Liver (tissue), 9 donors: ENCODE measurements around the gene COL21A1. TPM values are rescaled to one million over a fixed set of nuclear protein-coding genes. Genes with fewer than 3 reads are reported as not detected.

Source experiments
- DNase-seq: peaks from one replicate; pipeline ENCODE4 v3.0.0-alpha.2; 2017; ENCODE audit warnings: low spot score
- H3K27ac ChIP-seq, 2 donors: one replicate each; pipeline ENCODE4 v1.7.0; 2013; ENCODE audit warnings: inconsistent platforms in 2 of 2, low read length in 2 of 2, control low read depth in 1 of 2, low read depth in 1 of 2, mild to moderate bottlenecking in 1 of 2
- H3K27me3 ChIP-seq, 4 donors: one replicate each; pipeline versions ENCODE4 v1.6.1 to v1.7.0; 2013; ENCODE audit warnings: low read length in 3 of 4, inconsistent platforms in 1 of 4, mild to moderate bottlenecking in 1 of 4, moderate library complexity in 1 of 4; ENCODE audit not compliant: control insufficient read depth in 4 of 4, insufficient read depth in 4 of 4
- H3K36me3 ChIP-seq, 4 donors: one replicate each; pipeline versions ENCODE4 v1.6.1 to v1.7.0; 2013; ENCODE audit warnings: low read length in 3 of 4, mild to moderate bottlenecking in 3 of 4, low read depth in 1 of 4, moderate library complexity in 1 of 4; ENCODE audit not compliant: control insufficient read depth in 4 of 4, insufficient read depth in 3 of 4
- H3K4me1 ChIP-seq, 4 donors: one replicate each; pipeline versions ENCODE4 v1.6.1 to v1.7.0; 2013; ENCODE audit warnings: low read length in 3 of 4, mild to moderate bottlenecking in 3 of 4, moderate library complexity in 1 of 4; ENCODE audit not compliant: control insufficient read depth in 4 of 4, insufficient read depth in 4 of 4
- H3K4me3 ChIP-seq, 3 donors: one replicate each; pipeline versions ENCODE4 v1.6.1 to v1.7.0; 2013; ENCODE audit warnings: low read length in 3 of 3, control low read depth in 1 of 3, low read depth in 1 of 3, mild to moderate bottlenecking in 1 of 3
- H3K9ac ChIP-seq, 2 donors: one replicate each; pipeline ENCODE4 v1.7.0; 2013; ENCODE audit warnings: low read length in 2 of 2, mild to moderate bottlenecking in 2 of 2, moderate library complexity in 2 of 2, control low read depth in 1 of 2, low read depth in 1 of 2
- H3K9me3 ChIP-seq, 4 donors: one replicate each; pipeline versions ENCODE4 v1.6.1 to v1.7.0; 2013; ENCODE audit warnings: low read length in 3 of 4; ENCODE audit not compliant: control insufficient read depth in 4 of 4
- CTCF ChIP-seq: fragments of 150-350 bp; IDR thresholded peaks from 2 replicates; pipeline ENCODE4 v1.5.1; 2017; ENCODE audit warnings: improper control_type of control experiment, low read depth, low read length; ENCODE audit not compliant: missing input control
- EGR1 ChIP-seq, 2 donors: IDR thresholded peaks; 2 replicates each; pipeline ENCODE4 v1.6.1; 2016 to 2018; ENCODE audit warnings: antibody characterized with exemption in 2 of 2, low read depth in 2 of 2
- FOXA1 ChIP-seq: IDR thresholded peaks from 2 replicates; pipeline ENCODE4 v1.6.1; 2016; ENCODE audit warnings: antibody characterized with exemption
- FOXA2 ChIP-seq: IDR thresholded peaks from 2 replicates; pipeline ENCODE4 v1.6.1; 2016; ENCODE audit warnings: antibody characterized with exemption
- GABPA ChIP-seq, 2 donors: IDR thresholded peaks in 1 of 2; conservative IDR thresholded peaks in 1 of 2; 2 replicates each; pipeline ENCODE4 v1.6.1; 2016; ENCODE audit warnings: antibody characterized with exemption in 2 of 2, mild to moderate bottlenecking in 1 of 2, moderate library complexity in 1 of 2
- HNF4G ChIP-seq: IDR thresholded peaks from 2 replicates; pipeline ENCODE4 v1.6.1; 2016; ENCODE audit warnings: antibody characterized with exemption
- JUND ChIP-seq, 2 donors: IDR thresholded peaks; 2 replicates each; pipeline ENCODE4 v1.6.1; 2016; ENCODE audit warnings: antibody characterized with exemption in 2 of 2
- MAX ChIP-seq: IDR thresholded peaks from 2 replicates; pipeline ENCODE4 v1.6.1; 2016; ENCODE audit warnings: antibody characterized with exemption
- NR2F2 ChIP-seq: IDR thresholded peaks from 2 replicates; pipeline ENCODE4 v1.6.1; 2016; ENCODE audit warnings: antibody characterized with exemption
- RAD21 ChIP-seq, 2 donors: IDR thresholded peaks; 2 replicates each; pipeline ENCODE4 v1.6.1; 2016; ENCODE audit warnings: antibody characterized with exemption in 2 of 2, mild to moderate bottlenecking in 2 of 2
- REST ChIP-seq: IDR thresholded peaks from 2 replicates; pipeline ENCODE4 v1.6.1; 2016; ENCODE audit warnings: antibody characterized with exemption, mild to moderate bottlenecking
- RXRA ChIP-seq, 2 donors: IDR thresholded peaks; 2 replicates each; pipeline ENCODE4 v1.6.1; 2017 to 2018; ENCODE audit warnings: antibody characterized with exemption in 2 of 2, mild to moderate bottlenecking in 1 of 2
- SP1 ChIP-seq: IDR thresholded peaks from 2 replicates; pipeline ENCODE4 v1.6.1; 2018; ENCODE audit warnings: antibody characterized with exemption, mild to moderate bottlenecking
- TAF1 ChIP-seq: conservative IDR thresholded peaks from 2 replicates; pipeline ENCODE4 v1.6.1; 2016; ENCODE audit warnings: antibody characterized with exemption, mild to moderate bottlenecking
- YY1 ChIP-seq: IDR thresholded peaks from 2 replicates; pipeline ENCODE4 v1.6.1; 2016; ENCODE audit warnings: antibody characterized with exemption, mild to moderate bottlenecking
- WGBS: extraction: QIAGEN DNeasy Blood & Tissue Kit; methylation state at CpG from one replicate; pipeline ENCODE4 v1.1.7; 2013; 5-methylcytosine and 5-hydroxymethylcytosine counted together
- polyA plus RNA-seq, 2 donors: library from polyadenylated mRNA; stranded (reverse) in 1 of 2; unstranded in 1 of 2; fragments of 200-250 nt in 1 of 2; fragments of >200 nt in 1 of 2; fragmentation: Nextera tagmentation in 1 of 2; extraction: Ambion mirVana in 1 of 2; gene quantifications; one replicate each; pipeline versions ENCODE4 v1.2.1 to v1.2.3, GENCODE V29; 2013 to 2015
- total RNA-seq, 2 donors: library from RNA; depleted of rRNA; stranded (reverse); fragments of >200 nt; gene quantifications; one replicate each; pipeline ENCODE4 v1.2.3, GENCODE V29; 2014
- TF ChIP-seq, protein P1 (sequence below): IDR thresholded peaks from 2 replicates; pipeline ENCODE4 v1.6.1; 2016; ENCODE audit warnings: antibody characterized with exemption
- donor health status: healthy.
- donor health status: healthy.
- donor health status: healthy.
- donor health status: healthy.
- donor health status: healthy.

COL21A1 gene
- total and polyA plus RNA-seq, 4 donors, result 0.48 to 1.3 (median 0.52) TPM

DNA sequence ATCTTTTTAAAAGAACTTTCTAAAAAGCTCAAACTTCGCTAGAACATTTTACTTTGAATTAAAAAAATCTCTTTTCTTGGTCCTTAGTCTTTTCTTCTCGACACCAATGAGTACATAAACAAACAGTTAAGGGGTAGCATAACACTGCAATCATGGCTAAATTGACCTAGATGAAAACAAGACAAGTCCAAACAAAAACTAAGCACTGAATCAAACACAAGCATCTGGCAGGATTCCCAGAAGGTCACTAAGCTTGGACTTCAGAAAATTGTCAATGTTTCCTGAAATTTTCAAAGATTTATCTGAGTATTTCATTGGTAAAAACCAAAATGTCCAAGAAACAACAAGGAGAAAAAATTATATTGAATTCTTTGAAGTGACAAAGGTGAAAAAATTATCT, 5.0 kb downstream of the COL21A1 start:
- no peak overlapping the region for H3K27ac ChIP-seq
- no peak for DNase-seq
- H3K9me3 ChIP-seq, result no peaks in the 10 kb centered on the region
- H3K9ac ChIP-seq, result no peak overlapping the region
- no peaks in the 10 kb centered on the region for H3K27me3 ChIP-seq
- no peaks in the 10 kb centered on the region for H3K36me3 ChIP-seq
- 27% methylated on average over 2 of the region's 2 CpGs for WGBS
- H3K4me3 ChIP-seq, result no peak overlapping the region
- H3K4me1 ChIP-seq, result peaks cover 0 to 22% (median 7%) of the 10 kb centered on the region in 4 donors
- TF ChIP-seq, protein P1, sequence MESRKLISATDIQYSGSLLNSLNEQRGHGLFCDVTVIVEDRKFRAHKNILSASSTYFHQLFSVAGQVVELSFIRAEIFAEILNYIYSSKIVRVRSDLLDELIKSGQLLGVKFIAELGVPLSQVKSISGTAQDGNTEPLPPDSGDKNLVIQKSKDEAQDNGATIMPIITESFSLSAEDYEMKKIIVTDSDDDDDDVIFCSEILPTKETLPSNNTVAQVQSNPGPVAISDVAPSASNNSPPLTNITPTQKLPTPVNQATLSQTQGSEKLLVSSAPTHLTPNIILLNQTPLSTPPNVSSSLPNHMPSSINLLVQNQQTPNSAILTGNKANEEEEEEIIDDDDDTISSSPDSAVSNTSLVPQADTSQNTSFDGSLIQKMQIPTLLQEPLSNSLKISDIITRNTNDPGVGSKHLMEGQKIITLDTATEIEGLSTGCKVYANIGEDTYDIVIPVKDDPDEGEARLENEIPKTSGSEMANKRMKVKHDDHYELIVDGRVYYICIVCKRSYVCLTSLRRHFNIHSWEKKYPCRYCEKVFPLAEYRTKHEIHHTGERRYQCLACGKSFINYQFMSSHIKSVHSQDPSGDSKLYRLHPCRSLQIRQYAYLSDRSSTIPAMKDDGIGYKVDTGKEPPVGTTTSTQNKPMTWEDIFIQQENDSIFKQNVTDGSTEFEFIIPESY, result no peak
- TF ChIP-seq FOXA1 (no peak), EGR1 (IDR thresholded peaks at IDR 0.05; ENCODE audit: low read depth in 2 of 2) (no peak), GABPA (IDR thresholded peaks at IDR 0.05 in 1 of 2, conservative IDR thresholded peaks at IDR 0.05 in 1 of 2) (no peak), TAF1 (no peak), HNF4G (no peak), RAD21 (IDR thresholded peaks at IDR 0.05) (no peak), NR2F2 (no peak), RXRA (IDR thresholded peaks at IDR 0.05) (no peak), MAX (no peak), CTCF (no peak), SP1 (no peak), FOXA2 (no peak), REST (no peak)

DNA sequence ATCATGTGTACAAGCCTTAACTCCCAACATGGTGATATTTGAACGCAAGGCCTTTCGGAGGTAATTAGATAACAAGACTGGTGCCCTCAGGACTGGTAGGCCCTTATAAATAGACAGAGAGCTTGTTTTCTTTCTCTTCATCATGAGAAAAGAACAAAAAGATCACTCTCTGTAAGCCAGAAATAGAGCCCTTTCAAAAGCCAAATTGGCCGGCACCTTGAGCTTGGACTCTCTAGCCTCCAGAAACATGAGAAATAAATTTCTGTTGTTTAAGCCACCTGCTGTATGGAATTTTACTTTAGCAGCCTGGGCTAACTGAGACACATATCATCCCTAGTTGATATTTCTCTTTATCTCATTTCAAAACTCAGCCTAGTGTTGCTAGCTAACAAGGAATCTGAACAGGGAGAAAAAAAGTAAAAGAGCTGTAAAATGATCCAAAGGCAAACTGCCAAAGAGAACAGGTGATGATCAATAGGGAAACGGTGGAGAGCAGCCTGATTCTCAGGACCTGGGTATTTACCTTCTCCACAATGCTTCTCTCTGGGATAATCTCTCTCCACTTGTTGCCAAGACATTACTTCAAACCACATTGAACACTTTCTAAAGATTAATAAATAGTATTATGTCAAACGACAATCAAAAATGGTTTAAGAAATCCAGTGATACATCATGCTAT, 6.1 kb downstream of the COL21A1 start:
- H3K27ac ChIP-seq, result no peak overlapping the region
- TF ChIP-seq MAX, result no peak
- no peak for TF ChIP-seq RXRA (IDR thresholded peaks at IDR 0.05)
- TF ChIP-seq JUND (IDR thresholded peaks at IDR 0.05), result no peak
- no peak for TF ChIP-seq HNF4G
- TF ChIP-seq FOXA1, result no peak
- TF ChIP-seq TAF1, result no peak
- no peak for TF ChIP-seq YY1

More for the DNA sequence above, 6.1 kb downstream of the COL21A1 start:
- no peak for DNase-seq
- Histone ChIP-seq H3K27me3 (no peaks in the 10 kb centered on the region), H3K4me1 (peaks cover 0 to 16% (median 0%) of the 10 kb centered on the region in 4 donors), H3K9ac (no peak overlapping the region), H3K36me3 (no peaks in the 10 kb centered on the region), H3K9me3 (no peaks in the 10 kb centered on the region), H3K4me3 (no peak overlapping the region)
- 75% methylated on average over 5 of the region's 5 CpGs for WGBS
